ENCODE data around the gene ADGRF5.

Gene ADGRF5

DNA sequence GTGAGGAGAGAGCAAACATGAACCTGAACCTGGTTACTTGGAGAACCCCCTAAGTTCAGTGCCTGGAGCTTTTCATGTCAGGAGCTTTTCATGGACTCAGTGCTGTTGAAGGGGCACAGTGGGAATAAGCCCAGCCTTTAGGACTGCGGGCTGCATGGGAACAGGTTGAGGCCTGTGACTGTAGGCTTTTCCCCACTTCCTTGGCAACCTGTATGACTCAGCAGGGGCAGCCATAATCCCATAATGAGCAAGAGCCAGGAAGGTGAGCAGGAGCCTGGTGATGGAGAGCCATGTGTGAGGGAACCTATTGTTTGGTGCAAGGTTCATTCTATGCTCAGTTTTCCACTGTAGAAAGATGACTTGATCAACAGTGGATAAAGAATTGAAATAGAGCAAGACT, 105.1 kb downstream of the ADGRF5 start:
- no peak for DNase-seq (ENCODE audit: low read depth)

DNA sequence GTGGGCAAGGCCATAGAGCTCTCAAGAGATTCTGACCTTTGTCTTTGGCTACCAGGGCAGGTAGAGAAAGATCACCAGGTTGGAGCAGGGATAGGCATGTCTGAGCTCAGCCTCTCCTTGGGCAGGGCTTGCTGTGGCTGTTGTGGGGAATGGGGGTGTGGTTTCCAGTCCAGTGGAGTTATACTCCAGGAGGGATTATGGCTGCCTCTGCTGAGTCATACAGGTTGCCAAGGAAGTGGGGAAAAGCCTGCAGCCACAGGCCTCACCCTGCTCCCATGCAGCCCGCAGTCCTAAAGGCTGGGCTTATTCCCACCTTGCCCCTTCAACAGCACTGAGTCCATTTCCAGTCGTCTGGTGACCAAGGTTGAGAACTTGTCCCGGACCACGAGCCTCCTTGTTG, 106.6 kb downstream of the ADGRF5 start:
- no peak for DNase-seq (ENCODE audit: low read depth)

DNA sequence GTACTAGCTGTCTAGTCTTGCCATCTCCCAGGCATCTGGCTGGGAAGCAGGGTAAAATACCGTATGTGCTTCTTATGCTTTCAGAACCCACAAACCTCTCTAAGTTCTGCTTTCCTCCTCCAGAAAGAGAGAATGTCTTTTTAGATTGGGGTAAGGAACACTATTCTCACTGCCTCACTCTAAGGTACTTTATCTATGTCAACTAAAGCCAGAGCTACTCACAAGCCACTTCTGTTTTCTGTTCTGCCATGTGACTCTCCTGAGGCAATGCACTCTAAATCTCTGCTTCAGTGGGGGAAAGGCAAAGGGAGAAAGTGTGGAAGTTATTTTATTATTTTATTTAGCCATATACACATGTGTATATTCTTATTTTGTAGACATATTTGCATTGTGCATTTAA, 112.9 kb downstream of the ADGRF5 start:
- DNase-seq (ENCODE audit: low read depth), result no peak

All from non-pigmented ciliary epithelial cell (primary cell).